Endothelial cell of umbilical vein (primary cell): ENCODE results near the gene STAC3. TPM values are rescaled to one million over a fixed set of nuclear protein-coding genes. Genes with fewer than 3 reads are reported as not detected.

ENCODE experiments used
- Bru-seq: library from RNA; stranded (reverse); fragments of 400-500 nt; gene quantifications from one replicate; lab custom pipeline; 2021; lab: Mats Ljungman, UMichigan
- BruChase-seq, 2 experiments: library from RNA; stranded (reverse); fragments of 400-500 nt; gene quantifications; one replicate each; lab custom pipeline; 2021; lab: Mats Ljungman, UMichigan
- BruUV-seq: library from RNA; stranded (reverse); fragments of 400-500 nt; replicated peaks from 2 replicates; lab custom pipeline; 2021; lab: Mats Ljungman, UMichigan
- CTCF ChIA-PET: fragments of 300-600, 350-600 bp; sonication (Branson Sonifier 250); formaldehyde crosslinking; loops from one replicate; lab custom pipeline; 2021; ENCODE audit warnings: antibody characterized with exemption, inconsistent platforms; lab: Charles Lee
- POLR2A ChIA-PET: fragments of 300-600, 350-600 bp; sonication (Branson Sonifier 250); formaldehyde crosslinking; loops from one replicate; lab custom pipeline; 2021; ENCODE audit warnings: antibody characterized with exemption, inconsistent platforms; lab: Charles Lee
- DNase-seq: peaks from one replicate; pipeline ENCODE4 v3.0.0-alpha.2; 2011; ENCODE audit warnings: low read depth, low spot score
- FAIRE-seq: peaks from 2 replicates; lab custom pipeline; 2011; peaks lifted over from hg19 to GRCh38; lab: Jason Lieb, UNC
- H2AFZ ChIP-seq: 2 replicates; pipeline ENCODE4 v1.6.0; 2012; ENCODE audit warnings: low read depth, low read length, control low read depth, inconsistent platforms
- H3K27ac ChIP-seq: 2 replicates; pipeline ENCODE4 v1.5.1; 2011; ENCODE audit warnings: low read depth, mild to moderate bottlenecking, control low read depth, low read length, moderate library complexity; ENCODE audit not compliant: insufficient read depth
- H3K27me3 ChIP-seq, 2 experiments: 2 replicates each; pipeline versions ENCODE4 v1.6.0 to v1.6.1; 2011; ENCODE audit warnings: low read length in 2 of 2, mixed read lengths in 1 of 2; ENCODE audit not compliant: control insufficient read depth in 2 of 2, insufficient read depth in 2 of 2
- H3K36me3 ChIP-seq, 2 experiments: 2 replicates in 1 of 2; 3 replicates in 1 of 2; pipeline ENCODE4 v1.5.1; 2011; ENCODE audit warnings: low read length in 2 of 2, mild to moderate bottlenecking in 1 of 2, moderate library complexity in 1 of 2; ENCODE audit not compliant: control insufficient read depth in 2 of 2, insufficient read depth in 2 of 2; ENCODE audit errors: extremely low read depth in 1 of 2
- H3K4me1 ChIP-seq: 3 replicates; pipeline ENCODE4 v1.5.1; 2011; ENCODE audit warnings: mild to moderate bottlenecking, low read length; ENCODE audit not compliant: control insufficient read depth, insufficient read depth; ENCODE audit errors: extremely low read depth
- H3K4me2 ChIP-seq: 2 replicates; pipeline ENCODE4 v1.6.1; 2011; ENCODE audit warnings: low read length, control low read depth, mixed read lengths; ENCODE audit not compliant: insufficient read depth
- H3K4me3 ChIP-seq, 3 experiments: fragments of 200-600 bp in 1 of 3; sonication (generic), shearing (Covaris generic) in 1 of 3; replicated peaks in 1 of 3; 2 replicates each; pipeline ENCODE4 v1.5.1; 2011 to 2016; ENCODE audit warnings: control low read depth in 3 of 3, low read length in 3 of 3, mild to moderate bottlenecking in 2 of 3, inconsistent platforms in 1 of 3, low read depth in 1 of 3, moderate library complexity in 1 of 3; ENCODE audit not compliant: insufficient read depth in 1 of 3
- H3K79me2 ChIP-seq: 2 replicates; pipeline ENCODE4 v1.6.0; 2012; ENCODE audit warnings: low read length, inconsistent platforms; ENCODE audit not compliant: control insufficient read depth, insufficient read depth
- H3K9ac ChIP-seq: replicated peaks from 2 replicates; pipeline ENCODE3; 2011; ENCODE audit warnings: low read length, control low read depth; ENCODE audit not compliant: insufficient read depth; ENCODE audit errors: extremely low read depth
- H3K9me1 ChIP-seq: replicated peaks from 3 replicates; pipeline ENCODE4 v1.6.0; 2011; ENCODE audit warnings: mild to moderate bottlenecking, low read length; ENCODE audit not compliant: control insufficient read depth, insufficient read depth; ENCODE audit errors: extremely low read depth
- H3K9me3 ChIP-seq: replicated peaks from 2 replicates; pipeline ENCODE4 v1.5.1; 2012; ENCODE audit warnings: low read length, inconsistent platforms; ENCODE audit not compliant: control insufficient read depth, insufficient read depth
- H4K20me1 ChIP-seq: replicated peaks from 2 replicates; pipeline ENCODE3; 2011; ENCODE audit warnings: mild to moderate bottlenecking, low read length; ENCODE audit not compliant: control insufficient read depth, insufficient read depth; ENCODE audit errors: extremely low read depth
- EZH2 ChIP-seq: IDR thresholded peaks from 2 replicates; pipeline ENCODE4 v1.6.1; 2012; ENCODE audit warnings: borderline replicate concordance, low read depth, mild to moderate bottlenecking, moderate library complexity, low read length, inconsistent platforms; ENCODE audit not compliant: severe bottlenecking
- FOS ChIP-seq: IDR thresholded peaks from 2 replicates; pipeline ENCODE4 v1.6.1; 2011; ENCODE audit warnings: mild to moderate bottlenecking, low read length, moderate library complexity, borderline replicate concordance; ENCODE audit not compliant: insufficient read depth
- GATA2 ChIP-seq: IDR thresholded peaks from 2 replicates; pipeline ENCODE4 v1.7.0; 2011; ENCODE audit warnings: low read depth, mild to moderate bottlenecking, moderate library complexity, mixed read lengths, low read length; ENCODE audit not compliant: insufficient read length, insufficient read depth
- JUN ChIP-seq: IDR thresholded peaks from 2 replicates; pipeline ENCODE4 v1.6.1; 2011; ENCODE audit warnings: borderline replicate concordance, low read depth; ENCODE audit not compliant: insufficient read length, insufficient read depth
- MYC ChIP-seq: IDR thresholded peaks from one replicate; pipeline ENCODE4 v1.6.1; 2011; ENCODE audit warnings: mild to moderate bottlenecking, low read depth, low read length
- POLR2A ChIP-seq: IDR thresholded peaks from 2 replicates; pipeline ENCODE4 v1.6.1; 2012; ENCODE audit warnings: low read depth, mild to moderate bottlenecking, control low read depth, low read length
- POLR2AphosphoS5 ChIP-seq: IDR thresholded peaks from 2 replicates; pipeline ENCODE4 v1.6.1; 2012; ENCODE audit warnings: low read depth, mild to moderate bottlenecking, control low read depth, low read length, moderate library complexity; ENCODE audit not compliant: insufficient read depth
- dilution Hi-C: fragments of 300-500 bp; cut with MboI; formaldehyde crosslinking; loops from one replicate; pipeline ENCODE4 v1.15.0; 2019; ENCODE audit warnings: low sequenced_read_pairs; ENCODE audit not compliant: extremely low pct_ligation_motif_present
- intact Hi-C: fragments of 100-400 bp; cut with micrococcal nuclease; formaldehyde crosslinking; loops from one replicate; pipeline ENCODE4 v1.10.0; 2022
- long read RNA-seq: library from polyadenylated mRNA; stranded (forward); transcript quantifications from one replicate; pipeline ENCODE4 v2.0.0, GENCODE V29; 2021
- polyA minus RNA-seq, 3 experiments: library from RNA; depleted of rRNA, polyadenylated mRNA; stranded (reverse); fragments of >200 nt; gene quantifications; 1 replicate in 1 of 3; 2 replicates in 2 of 3; pipeline ENCODE4 v1.2.3, GENCODE V29; 2011
- polyA plus RNA-seq, 4 experiments: library from polyadenylated mRNA; depleted of rRNA in 3 of 4; stranded (reverse) in 3 of 4; unstranded in 1 of 4; fragments of >200 nt; gene quantifications; 2 replicates each; pipeline versions ENCODE4 v1.2.1 to v1.2.3, GENCODE V29; 2011 to 2012; ENCODE audit warnings: missing spikeins in 1 of 4
- total RNA-seq: library from RNA; stranded (reverse); gene quantifications from 2 replicates; pipeline ENCODE4 v1.2.3, GENCODE V29; 2021
- TF ChIP-seq, protein P1 (sequence below): IDR thresholded peaks from 2 replicates; pipeline ENCODE4 v1.6.1; 2011; ENCODE audit not compliant: insufficient read depth, insufficient read length
- TF ChIP-seq, protein P2 (sequence below), 2 donors: IDR thresholded peaks; 1 replicate in 1 of 2; 2 replicates in 1 of 2; pipeline ENCODE4 v1.5.1; 2011; ENCODE audit warnings: low read length in 2 of 2, mild to moderate bottlenecking in 2 of 2, moderate library complexity in 2 of 2, control low read depth in 1 of 2, inconsistent platforms in 1 of 2, low read depth in 1 of 2; ENCODE audit not compliant: insufficient read depth in 1 of 2; ENCODE audit errors: extremely low read depth in 1 of 2

STAC3 gene
- total RNA-seq (0.55 and 1.0 TPM in 2 replicates), polyA plus RNA-seq (0.08 and 0.36 TPM in 2 replicates), polyA minus RNA-seq (not detected in 2 replicates), Bru-seq, nascent RNA (percentile 35 among the genes with signal in this experiment), BruChase-seq, experiment 1, labeled RNA remaining after a 6-hour chase (percentile 38 among the genes with signal in this experiment), BruChase-seq, experiment 2, labeled RNA remaining after a 2-hour chase (percentile 31 among the genes with signal in this experiment)
- polyA plus RNA-seq (2011; cell fraction: cytosol; rRNA removed), result 0.18 and 0.35 TPM in 2 replicates
- 1.6 and 2.2 TPM in 2 replicates for polyA plus RNA-seq (2011; cell fraction: nucleus; rRNA removed)
- polyA plus RNA-seq (2012), result 0.60 TPM in 2 replicates
- polyA minus RNA-seq (2011; cell fraction: cytosol; rRNA and poly(A)+ RNA removed), result not detected
- polyA minus RNA-seq (2011; cell fraction: nucleus; rRNA and poly(A)+ RNA removed), result 1.4 and 1.6 TPM in 2 replicates
- long read RNA-seq, result 0 reads

DNA sequence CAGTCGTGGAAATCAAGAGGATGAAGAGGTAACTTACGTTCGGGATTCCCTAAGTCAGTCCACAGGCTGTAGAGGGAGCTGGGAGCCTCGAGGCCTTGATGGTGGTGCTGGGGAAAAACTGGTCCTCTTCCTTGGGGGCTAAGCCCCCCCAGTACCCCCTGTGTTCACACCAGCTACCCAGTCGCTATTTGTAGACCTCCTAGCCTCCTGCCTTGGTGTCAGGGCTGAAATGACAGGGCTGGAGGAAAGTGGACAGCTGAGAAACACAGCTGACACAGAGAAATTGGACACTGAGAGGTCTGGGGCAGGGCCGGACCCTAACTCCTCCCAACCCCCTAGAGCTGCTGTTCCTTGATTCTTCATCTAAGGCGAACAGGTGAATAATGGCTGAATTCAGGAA is at the start of gene STAC3:
STAC3 (minus strand) TSS at position 232 of the 400 bp plus-strand sequence. CDS start 1,551 bp downstream, outside the sequence.
- DNase-seq (no peak), FAIRE-seq (no peak)
- CTCF ChIA-PET, result interaction anchor here (1.1 to 5.1 kb wide), 5 partner anchors 9 to 202 kb away, joined by 3 to 26 read pairs (median 5); partner anchors contain the start of gene SHMT2
- Histone ChIP-seq H3K4me2 (no peak within 1 kb of the TSS), H3K27me3 (peaks cover 0 to 1% of the 10 kb centered on the region in 2 experiments), H3K9me1 (no peaks in the 10 kb centered on the region), H3K79me2 (no peaks in the 10 kb centered on the region), H4K20me1 (no peaks in the 10 kb centered on the region), H3K9ac (no peak within 1 kb of the TSS), H3K27ac (no peak within 1 kb of the TSS), H3K4me3 (no peak within 1 kb of the TSS), H3K36me3 (no peaks in the 10 kb centered on the region), H3K4me1 (no peaks in the 10 kb centered on the region), H3K9me3 (no peaks in the 10 kb centered on the region), H2AFZ (no peak within 1 kb of the TSS)
- intact Hi-C loops, result no loop called here
- BruUV-seq, result no TSS peak
- POLR2A ChIA-PET, result no interaction called here
- dilution Hi-C loops, result no loop called here
- TF ChIP-seq, protein P1, sequence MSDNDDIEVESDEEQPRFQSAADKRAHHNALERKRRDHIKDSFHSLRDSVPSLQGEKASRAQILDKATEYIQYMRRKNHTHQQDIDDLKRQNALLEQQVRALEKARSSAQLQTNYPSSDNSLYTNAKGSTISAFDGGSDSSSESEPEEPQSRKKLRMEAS, result no peak
- no peak for TF ChIP-seq POLR2A
- no peak for TF ChIP-seq POLR2AphosphoS5
- no peak for TF ChIP-seq GATA2

DNA sequence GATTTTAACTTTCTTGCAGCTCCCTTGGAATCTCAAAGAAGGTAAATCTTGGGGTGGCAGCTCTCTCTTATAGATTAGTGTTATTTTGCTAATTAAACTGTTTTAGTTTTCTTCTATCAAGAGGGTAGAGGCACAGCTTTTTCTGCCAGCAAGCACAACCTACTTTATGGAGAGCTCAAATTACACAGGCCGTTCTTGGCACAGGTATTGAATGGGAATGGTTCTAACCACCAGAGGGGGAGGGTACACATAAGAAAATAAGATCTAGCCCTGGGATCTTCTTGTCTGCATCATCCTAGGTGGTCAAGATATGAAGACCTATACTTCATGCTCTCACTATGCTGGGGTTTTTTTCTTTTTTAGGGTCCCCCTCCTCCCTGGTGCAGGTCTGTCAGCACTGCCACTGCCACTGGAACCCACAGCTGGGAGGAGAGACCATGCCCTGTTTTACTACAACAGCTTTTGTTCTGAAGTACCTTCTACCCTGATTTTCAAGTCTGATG is 48.6 kb upstream of the STAC3 start:
- Histone ChIP-seq H3K27me3 (no peaks in the 10 kb centered on the region), H3K36me3 (peaks cover 4 to 9% of the 10 kb centered on the region in 2 experiments), H3K4me1 (no peaks in the 10 kb centered on the region), H3K27ac (no peak overlapping the region), H3K9me1 (no peaks in the 10 kb centered on the region), H4K20me1 (no peaks in the 10 kb centered on the region), H3K79me2 (no peaks in the 10 kb centered on the region), H2AFZ (no peak overlapping the region), H3K9me3 (no peaks in the 10 kb centered on the region), H3K9ac (no peak overlapping the region), H3K4me3 (no peak overlapping the region), H3K4me2 (no peak overlapping the region)
- DNase-seq (no peak), FAIRE-seq (no peak)
- intact Hi-C loops, result no loop called here
- dilution Hi-C loops, result no loop called here
- TF ChIP-seq POLR2AphosphoS5 (no peak), POLR2A (no peak), MYC (no peak), JUN (no peak), EZH2 (no peak), FOS (no peak), GATA2 (no peak)
- TF ChIP-seq, protein P2, sequence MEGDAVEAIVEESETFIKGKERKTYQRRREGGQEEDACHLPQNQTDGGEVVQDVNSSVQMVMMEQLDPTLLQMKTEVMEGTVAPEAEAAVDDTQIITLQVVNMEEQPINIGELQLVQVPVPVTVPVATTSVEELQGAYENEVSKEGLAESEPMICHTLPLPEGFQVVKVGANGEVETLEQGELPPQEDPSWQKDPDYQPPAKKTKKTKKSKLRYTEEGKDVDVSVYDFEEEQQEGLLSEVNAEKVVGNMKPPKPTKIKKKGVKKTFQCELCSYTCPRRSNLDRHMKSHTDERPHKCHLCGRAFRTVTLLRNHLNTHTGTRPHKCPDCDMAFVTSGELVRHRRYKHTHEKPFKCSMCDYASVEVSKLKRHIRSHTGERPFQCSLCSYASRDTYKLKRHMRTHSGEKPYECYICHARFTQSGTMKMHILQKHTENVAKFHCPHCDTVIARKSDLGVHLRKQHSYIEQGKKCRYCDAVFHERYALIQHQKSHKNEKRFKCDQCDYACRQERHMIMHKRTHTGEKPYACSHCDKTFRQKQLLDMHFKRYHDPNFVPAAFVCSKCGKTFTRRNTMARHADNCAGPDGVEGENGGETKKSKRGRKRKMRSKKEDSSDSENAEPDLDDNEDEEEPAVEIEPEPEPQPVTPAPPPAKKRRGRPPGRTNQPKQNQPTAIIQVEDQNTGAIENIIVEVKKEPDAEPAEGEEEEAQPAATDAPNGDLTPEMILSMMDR (IDR thresholded peaks at IDR 0.05; ENCODE audit: extremely low read depth in 1 of 2, insufficient read depth in 1 of 2, low read depth in 1 of 2, low read length in 2 of 2), result no peak
- TF ChIP-seq, protein P1, result no peak
- no TSS peak for BruUV-seq
- ChIA-PET POLR2A (no interaction called here), CTCF (interaction anchor here (0.7 to 4.5 kb wide), 6 partner anchors 10 to 159 kb away, joined by 3 to 22 read pairs (median 4); no protein-coding TSS in a partner anchor)
